Measurements from ENCODE around the gene GSTP1. TPM values are rescaled to one million over a fixed set of nuclear protein-coding genes. Genes with fewer than 3 reads are reported as not detected.

GSTP1 gene
- polyA plus RNA-seq, 3 donors: 853 to 1,483 (median 1,250) TPM

GRCh38 chr11:67556244-67556643 is 27.4 kb upstream of the GSTP1 start:
- Mint-ChIP-seq H3K27me3 (ENCODE audit: low read depth in 3 of 3) (peaks cover 3 to 12% (median 11%) of the 10 kb centered on the region in 3 donors), H3K36me3 (no peaks in the 10 kb centered on the region), H3K27ac (no peak overlapping the region), H3K4me1 (no peaks in the 10 kb centered on the region), H3K4me3 (no peak overlapping the region), H3K9me3 (peaks cover 0 to 10% (median 6%) of the 10 kb centered on the region in 7 donors)
- H2AFZ ChIP-seq (ENCODE audit: insufficient read depth, low read depth, low read length, poor library complexity, severe bottlenecking): no peak overlapping the region
- no peak overlapping the region for H3K9ac ChIP-seq (ENCODE audit: insufficient read depth, low read length, poor library complexity, severe bottlenecking)
- DNase-seq: no peak
- H3K27me3 ChIP-seq (ENCODE audit: control insufficient read depth in 2 of 2, insufficient read depth in 2 of 2, low read length in 2 of 2): no peaks in the 10 kb centered on the region
- no peak overlapping the region for H3K4me2 ChIP-seq (replicated peaks; ENCODE audit: extremely low read depth, low read length, poor library complexity, severe bottlenecking)
- intact Hi-C loops (cut with micrococcal nuclease): no loop called here
- H3K4me1 ChIP-seq (ENCODE audit: control insufficient read depth in 1 of 2, insufficient read depth in 2 of 2, low read length in 2 of 2): no peaks in the 10 kb centered on the region
- no peak for TF ChIP-seq CTCF (IDR thresholded peaks at IDR 0.05)
- WGBS (ENCODE audit: insufficient coverage): no CpG with 5 or more reads among the region's 3 CpGs
- no peaks in the 10 kb centered on the region for H3K79me2 ChIP-seq (ENCODE audit: insufficient read depth, low read length)
- no peak overlapping the region for H3K4me3 ChIP-seq (replicated peaks in 1 of 3; ENCODE audit: low read depth in 2 of 3, low read length in 3 of 3)
- H4K20me1 ChIP-seq (ENCODE audit: insufficient read depth, low read length): no peaks in the 10 kb centered on the region
- peaks cover 0 to 5% of the 10 kb centered on the region in 2 donors for H3K9me3 ChIP-seq (replicated peaks in 1 of 2; ENCODE audit: control insufficient read depth in 1 of 2, insufficient read depth in 1 of 2, low read length in 2 of 2)
- no peaks in the 10 kb centered on the region for H3K36me3 ChIP-seq (replicated peaks in 1 of 2; ENCODE audit: control insufficient read depth in 1 of 2, insufficient read depth in 2 of 2, low read length in 2 of 2)
- no peak overlapping the region for H3K27ac ChIP-seq (ENCODE audit: low read depth in 1 of 2, low read length in 2 of 2)

DNA sequence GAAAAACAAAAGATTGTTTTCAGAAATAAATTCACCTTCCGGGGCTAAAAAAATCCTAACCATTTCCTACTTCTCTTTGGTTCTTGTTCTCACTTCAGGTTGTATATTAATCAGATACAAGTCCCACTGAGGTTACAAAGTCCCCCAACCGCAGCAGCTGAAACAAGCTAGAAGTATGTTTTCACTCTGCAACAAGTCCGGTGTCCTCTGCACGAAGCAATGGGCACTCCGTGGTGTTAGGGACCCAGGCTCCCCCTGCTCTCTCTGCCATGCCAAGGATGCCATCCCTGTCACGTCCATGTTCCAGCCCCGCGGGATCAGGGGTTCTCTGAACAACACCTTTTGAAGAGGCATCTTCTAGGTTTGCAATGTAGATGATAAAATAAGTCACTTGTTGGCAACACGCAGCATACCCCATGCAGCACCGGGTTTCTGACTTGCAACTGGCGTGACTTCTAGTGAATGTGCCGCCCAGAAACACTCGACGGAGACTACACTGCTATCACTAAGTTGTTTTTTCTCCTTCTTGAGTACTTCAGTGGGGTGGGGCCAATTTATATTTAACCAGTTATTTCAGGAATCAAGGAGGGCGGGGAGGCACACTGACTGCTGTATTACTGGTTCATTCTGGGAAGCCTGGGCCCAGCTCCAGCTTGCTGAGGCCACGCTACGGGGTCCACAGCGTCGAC is 25.4 kb upstream of the GSTP1 start:
- H3K27ac ChIP-seq (ENCODE audit: low read depth in 1 of 2, low read length in 2 of 2): no peak overlapping the region
- H3K4me3 ChIP-seq (replicated peaks in 1 of 3; ENCODE audit: low read depth in 2 of 3, low read length in 3 of 3): no peak overlapping the region
- no peak for TF ChIP-seq CTCF (IDR thresholded peaks at IDR 0.05)
- DNase-seq: no peak
- no peaks in the 10 kb centered on the region for H3K4me1 ChIP-seq (ENCODE audit: control insufficient read depth in 1 of 2, insufficient read depth in 2 of 2, low read length in 2 of 2)
- WGBS (ENCODE audit: insufficient coverage): 92% methylated on average over 9 of the region's 19 CpGs
- H4K20me1 ChIP-seq (ENCODE audit: insufficient read depth, low read length): no peaks in the 10 kb centered on the region
- no peaks in the 10 kb centered on the region for H3K79me2 ChIP-seq (ENCODE audit: insufficient read depth, low read length)
- no peak overlapping the region for H2AFZ ChIP-seq (ENCODE audit: insufficient read depth, low read depth, low read length, poor library complexity, severe bottlenecking)
- H3K27ac Mint-ChIP-seq: no peak overlapping the region
- H3K4me3 Mint-ChIP-seq: no peak overlapping the region
- H3K27me3 Mint-ChIP-seq (ENCODE audit: low read depth in 3 of 3): peaks cover 3 to 13% (median 11%) of the 10 kb centered on the region in 3 donors
- H3K36me3 Mint-ChIP-seq: no peaks in the 10 kb centered on the region
- H3K9me3 ChIP-seq (replicated peaks in 1 of 2; ENCODE audit: control insufficient read depth in 1 of 2, insufficient read depth in 1 of 2, low read length in 2 of 2): no peaks in the 10 kb centered on the region
- no peaks in the 10 kb centered on the region for H3K4me1 Mint-ChIP-seq
- no peaks in the 10 kb centered on the region for H3K9me3 Mint-ChIP-seq
- H3K27me3 ChIP-seq (ENCODE audit: control insufficient read depth in 2 of 2, insufficient read depth in 2 of 2, low read length in 2 of 2): no peaks in the 10 kb centered on the region
- no peaks in the 10 kb centered on the region for H3K36me3 ChIP-seq (replicated peaks in 1 of 2; ENCODE audit: control insufficient read depth in 1 of 2, insufficient read depth in 2 of 2, low read length in 2 of 2)
- H3K4me2 ChIP-seq (replicated peaks; ENCODE audit: extremely low read depth, low read length, poor library complexity, severe bottlenecking): no peak overlapping the region
- intact Hi-C loops (cut with micrococcal nuclease): no loop called here
- H3K9ac ChIP-seq (ENCODE audit: insufficient read depth, low read length, poor library complexity, severe bottlenecking): no peak overlapping the region
